Measurements from ENCODE around the gene FAM13C. TPM values are rescaled to one million over a fixed set of nuclear protein-coding genes. Genes with fewer than 3 reads are reported as not detected.

Gene FAM13C
- total and polyA plus RNA-seq, 11 donors = 1.00 to 12.4 (median 8.3) TPM

GRCh38 chr10:59255463-59255862 lies 106.9 kb downstream of the FAM13C start:
- TF ChIP-seq POLR2A (IDR thresholded peaks at IDR 0.05) (no peak), CTCF (IDR thresholded peaks at IDR 0.05) (no peak)
- no peaks in the 10 kb centered on the region for H3K9me3 ChIP-seq
- no peaks in the 10 kb centered on the region for H3K4me1 ChIP-seq
- intact Hi-C loops (cut with DNase I) = no loop called here
- peaks cover 0 to 56% (median 16%) of the 10 kb centered on the region in 9 donors for H3K36me3 ChIP-seq
- H3K4me3 ChIP-seq = no peak overlapping the region
- WGBS, 4 donors = 96 to 100% (median 97%) methylated on average over 1 of the region's 1 CpG
- DNase-seq (no peak), ATAC-seq (no peak)
- H3K27me3 ChIP-seq = no peaks in the 10 kb centered on the region
- no peak overlapping the region for H3K27ac ChIP-seq

- Histone ChIP-seq H3K27ac (no peak overlapping the region), H3K4me1 (no peaks in the 10 kb centered on the region), H3K9me3 (no peaks in the 10 kb centered on the region), H3K4me3 (no peak overlapping the region), H3K36me3 (peaks cover 0 to 66% (median 22%) of the 10 kb centered on the region in 9 donors), H3K27me3 (no peaks in the 10 kb centered on the region)
- intact Hi-C loops (cut with DNase I) = no loop called here
- no peak for ATAC-seq
- no peak for TF ChIP-seq POLR2A (IDR thresholded peaks at IDR 0.05)
- TF ChIP-seq CTCF (IDR thresholded peaks at IDR 0.05) = no peak
- DNase-seq = no peak
Measured at GRCh38 chr10:59252491-59252890, 109.9 kb downstream of the FAM13C start.

GRCh38 chr10:59245686-59246085 lies 116.7 kb downstream of the FAM13C start:
- TF ChIP-seq CTCF (IDR thresholded peaks at IDR 0.05) (no peak), POLR2A (IDR thresholded peaks at IDR 0.05) (no peak)
- intact Hi-C loops (cut with DNase I) = loop anchor here in 6 of 10 donors (5.0 to 10.0 kb wide), 3 partner anchors 117 to 579 kb away; partner anchors contain the start of gene FAM13C (in 4 of the 6)
- H3K4me3 ChIP-seq = no peak overlapping the region
- no peaks in the 10 kb centered on the region for H3K27me3 ChIP-seq
- H3K4me1 ChIP-seq = peaks cover 0 to 4% (median 0%) of the 10 kb centered on the region in 12 donors
- 84 to 89% (median 86%) methylated on average over 1 of the region's 1 CpG for WGBS, 4 donors
- no peaks in the 10 kb centered on the region for H3K9me3 ChIP-seq
- DNase-seq (no peak), ATAC-seq (no peak)
- H3K27ac ChIP-seq = no peak overlapping the region
- peaks cover 0 to 36% (median 6%) of the 10 kb centered on the region in 9 donors for H3K36me3 ChIP-seq

GRCh38 chr10:59244871-59245270 lies 117.5 kb downstream of the FAM13C start:
- H3K9me3 ChIP-seq = no peaks in the 10 kb centered on the region
- no peaks in the 10 kb centered on the region for H3K27me3 ChIP-seq
- DNase-seq = no peak
- H3K36me3 ChIP-seq = peaks cover 0 to 29% (median 3%) of the 10 kb centered on the region in 9 donors
- WGBS, 4 donors = 98 to 100% (median 100%) methylated on average over 1 of the region's 1 CpG
- H3K27ac ChIP-seq = no peak overlapping the region
- TF ChIP-seq POLR2A (IDR thresholded peaks at IDR 0.05) (no peak), CTCF (IDR thresholded peaks at IDR 0.05) (no peak)
- intact Hi-C loops (cut with DNase I) = loop anchor here (5.0 to 10.0 kb wide), 7 partner anchors 117 to 580 kb away; partner anchors contain the start of gene FAM13C (in 4 of the 10)
- no peak overlapping the region for H3K4me3 ChIP-seq
- ATAC-seq = no peak
- H3K4me1 ChIP-seq = peaks cover 0 to 4% (median 0%) of the 10 kb centered on the region in 12 donors
